Head of caudate nucleus (tissue), 42 donors: Measurements from ENCODE around the gene ATP2C1.
"Not testable (repeated sequence)": the region's sequence is repeated elsewhere in the genome, so short reads cannot be mapped to it uniquely, and the experiment has no call there.

Source experiments
- DNase-seq, 42 donors: peaks; one replicate each; pipeline versions ENCODE4 v3.0.0 to v3.0.0-alpha.2; 2020 to 2021; ENCODE audit warnings: mixed read lengths in 7 of 42
- intact Hi-C: fragments of 100-400 bp; cut with DNase I; formaldehyde crosslinking; loops from one replicate; pipeline ENCODE4 v1.15.0; 2022

ATP2C1 gene

GRCh38 chr3:131020122-131020693 is 126.3 kb downstream of the ATP2C1 start:
- intact Hi-C loops = loop anchor here (10.0 kb wide), 1 partner anchor 125 kb away; the partner anchor contains the start of gene ATP2C1
- DNase-seq = peak in 3 of 42 donors; percentile 2 to 12 (median 8)

- intact Hi-C loops = loop anchor here (10.0 kb wide), 1 partner anchor 131 kb away; the partner anchor contains the start of gene ATP2C1
These were observed 131.7 kb downstream of the ATP2C1 start for GRCh38 chr3:131025539-131025938.

DNA sequence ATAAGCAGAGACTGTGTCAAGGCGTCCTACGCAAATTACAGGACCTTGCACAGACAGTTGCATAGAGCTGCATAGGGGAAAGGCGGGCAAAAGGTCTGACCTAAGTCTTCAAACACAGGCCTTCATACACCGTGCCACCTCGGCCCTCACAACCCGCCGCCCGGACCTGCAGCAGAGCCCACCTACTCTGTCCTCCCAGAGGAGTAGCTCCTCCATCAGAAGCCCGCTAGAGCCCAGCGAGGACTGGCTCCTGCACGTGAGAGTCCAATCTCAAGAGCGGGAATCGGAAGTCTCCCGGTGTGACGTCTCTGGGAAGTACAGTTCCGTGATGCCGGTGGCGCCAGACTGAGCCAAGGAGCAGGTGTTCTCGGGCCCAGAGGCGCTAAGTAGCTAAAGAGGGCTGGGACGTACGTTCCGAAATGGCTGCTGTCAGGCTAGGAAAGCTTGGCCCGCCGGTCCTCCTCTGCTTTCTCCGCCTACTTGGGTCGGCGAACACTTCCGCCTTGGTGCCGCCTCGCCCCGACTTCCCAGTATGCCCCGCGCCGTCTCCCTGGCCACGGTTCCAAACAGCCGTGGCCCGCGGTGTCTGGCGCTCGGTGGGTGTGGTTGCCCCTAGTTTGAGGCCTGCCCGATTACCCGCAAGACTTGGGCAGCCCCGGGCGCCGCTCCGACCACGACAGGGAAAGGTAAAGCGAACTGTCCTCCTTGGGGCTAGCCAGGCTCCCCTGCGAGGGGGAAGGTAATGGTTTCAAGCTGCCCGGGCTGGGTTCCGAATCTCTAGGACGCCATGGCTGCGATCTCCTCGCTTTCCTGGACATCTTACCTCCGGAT is 132.7 kb downstream of the ATP2C1 start, which contains the start of the genes ASTE1 and NEK11:
Gene ASTE1, minus strand, starts transcription at position 505 of the 831 bp plus-strand sequence. CDS start 1,519 bp downstream, outside the sequence.
Gene NEK11, plus strand, starts transcription at position 557 of the 831 bp plus-strand sequence. CDS start 2,832 bp downstream, outside the sequence.
- intact Hi-C loops = loop anchor here (10.0 kb wide), 1 partner anchor 132 kb away; the partner anchor contains the start of gene ATP2C1
- peak; percentile 80 to 97 (median 92) for DNase-seq

More at GRCh38 chr3:131025539-131025938, 131.7 kb downstream of the ATP2C1 start:
- DNase-seq = no peak

GRCh38 chr3:131028844-131029243 is 135.0 kb downstream of the ATP2C1 start:
- DNase-seq = no peak
- intact Hi-C loops = loop anchor here (10.0 kb wide), 1 partner anchor 134 kb away; the partner anchor contains the start of gene ATP2C1

GRCh38 chr3:131031660-131032059 is 137.8 kb downstream of the ATP2C1 start:
- intact Hi-C loops = loop anchor here (5.0 kb wide), 1 partner anchor 471 kb away; the partner anchor contains the start of gene MRPL3
- DNase-seq = no peak

DNA sequence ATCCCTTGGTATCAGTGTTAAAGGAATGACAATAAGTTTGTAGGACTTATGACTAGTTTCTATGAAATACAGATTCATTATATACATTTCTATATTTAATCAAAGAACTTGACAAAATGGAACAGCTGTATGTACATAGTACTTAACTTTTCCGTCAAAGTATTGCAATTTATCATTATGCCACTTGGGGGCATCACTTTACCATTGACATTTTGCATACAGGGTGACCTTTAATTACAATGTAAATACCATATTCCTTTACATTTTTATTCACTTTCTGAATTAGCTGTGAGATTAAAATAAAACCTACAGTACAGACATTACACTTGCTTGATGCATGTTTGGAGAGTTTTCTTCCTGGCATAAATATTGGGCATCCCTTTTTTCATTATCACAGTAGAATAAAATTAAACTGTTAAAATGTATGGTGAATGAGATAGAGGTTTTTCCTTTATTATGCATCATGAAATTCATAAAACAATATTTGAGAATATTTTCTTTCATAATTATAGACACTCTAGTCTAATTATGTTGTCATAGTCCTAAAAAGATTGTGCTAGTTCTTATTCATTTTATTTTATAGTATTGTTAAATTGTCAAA is 139.7 kb downstream of the ATP2C1 start:
- peak in 7 of 42 donors; percentile 18 to 60 (median 27) for DNase-seq
- intact Hi-C loops = loop anchor here (5.0 kb wide), 1 partner anchor 469 kb away; the partner anchor contains the start of gene MRPL3

GRCh38 chr3:131036200-131036816 is 142.4 kb downstream of the ATP2C1 start:
- intact Hi-C loops = no loop called here
- no peak for DNase-seq

DNA sequence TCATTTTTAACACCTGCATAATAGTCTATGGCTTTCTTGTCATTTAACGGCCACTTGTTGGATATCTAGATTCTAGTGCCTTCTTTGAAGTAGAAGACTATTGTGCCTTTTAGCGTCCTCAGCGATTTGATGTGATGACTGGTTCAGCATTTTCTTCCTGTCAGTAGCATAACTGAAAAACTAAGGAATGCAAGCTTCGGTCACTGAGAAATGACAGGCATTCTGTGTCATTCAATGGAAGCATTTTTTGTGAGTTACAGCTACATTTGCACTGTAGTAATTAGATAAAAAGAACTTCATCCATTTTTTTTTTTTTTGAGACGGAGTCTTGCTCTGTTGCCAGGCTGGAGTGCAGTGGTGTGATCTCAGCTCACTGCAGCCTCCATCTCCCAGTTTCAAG is 143.1 kb downstream of the ATP2C1 start:
- no peak for DNase-seq
- intact Hi-C loops = no loop called here

DNA sequence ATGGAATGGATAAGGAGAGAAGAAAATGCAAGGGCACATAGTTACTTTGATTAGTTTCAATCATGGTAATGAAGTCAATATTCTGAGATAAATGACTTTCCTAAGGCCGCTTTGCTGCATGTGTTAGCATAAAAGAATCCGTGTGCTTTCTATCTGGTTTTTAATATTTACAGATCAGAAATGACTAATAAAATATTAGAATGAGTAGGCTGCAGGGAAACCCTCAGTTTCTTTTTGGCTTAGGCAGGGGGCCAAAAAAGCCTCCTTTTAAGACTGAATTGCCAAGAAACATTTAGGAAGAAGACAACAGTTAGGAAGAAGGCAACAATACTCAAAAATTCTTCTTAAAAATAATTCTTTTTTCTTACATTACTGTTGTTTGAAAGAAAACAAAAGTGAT is 144.4 kb downstream of the ATP2C1 start:
- intact Hi-C loops = no loop called here
- no peak for DNase-seq

DNA sequence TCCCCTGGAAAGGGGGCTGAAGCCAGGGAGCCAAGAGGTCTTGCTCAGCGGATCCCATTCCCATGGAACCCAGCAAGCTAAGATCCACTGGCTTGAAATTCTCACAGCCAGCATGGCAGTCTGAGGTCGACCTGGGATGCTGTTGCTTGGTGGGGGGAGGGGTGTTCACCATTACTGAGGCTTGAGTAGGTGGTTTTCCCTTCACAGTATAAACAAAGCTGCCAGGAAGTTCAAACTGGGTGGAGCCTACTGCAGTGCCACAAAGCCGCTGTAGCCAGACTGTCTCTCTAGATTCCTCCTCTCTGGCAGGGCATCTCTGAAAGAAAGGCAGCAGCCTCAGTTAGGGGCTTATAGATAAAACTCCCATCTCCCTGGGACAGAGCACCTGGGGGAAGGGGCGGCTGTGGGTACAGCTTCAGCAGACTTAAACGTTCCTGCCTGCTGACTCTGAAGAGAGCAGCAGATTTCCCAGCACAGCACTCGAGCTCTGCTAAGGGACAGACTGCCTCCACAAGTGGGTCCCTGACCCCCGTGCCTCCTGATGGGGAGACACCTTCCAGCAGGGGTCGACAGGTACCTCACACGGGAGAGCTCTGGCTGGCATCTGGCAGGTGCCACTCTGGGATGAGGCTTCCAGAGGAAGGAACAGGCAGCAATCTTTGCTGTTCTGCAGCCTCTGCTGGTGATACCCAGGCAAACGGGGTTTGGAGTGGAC is 148.5 kb downstream of the ATP2C1 start:
- DNase-seq, intact Hi-C loops: not testable (repeated sequence)

DNA sequence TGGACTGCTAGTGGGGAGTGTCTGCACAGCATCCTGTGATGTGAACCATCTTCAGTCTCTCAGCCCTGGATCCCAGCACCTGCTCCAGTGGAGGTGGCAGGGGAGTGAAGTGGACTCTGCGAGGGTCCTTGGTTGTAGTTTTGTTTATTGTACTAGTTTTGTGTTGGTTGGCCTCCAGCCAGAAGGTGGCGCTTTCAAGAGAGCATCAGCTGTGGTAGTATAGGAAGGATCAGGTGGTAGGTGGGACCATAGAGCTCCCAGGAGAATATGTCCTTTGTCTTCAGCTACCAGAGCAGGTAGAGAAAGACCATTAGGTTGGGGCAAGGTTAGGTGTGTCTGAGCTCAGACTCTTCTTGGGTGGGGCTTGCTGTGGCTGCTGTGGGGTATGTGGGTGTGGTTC is 153.7 kb downstream of the ATP2C1 start:
- intact Hi-C loops = no loop called here
- no peak for DNase-seq

GRCh38 chr3:131048030-131048429 is 154.1 kb downstream of the ATP2C1 start:
- intact Hi-C loops = no loop called here
- DNase-seq = no peak

DNA sequence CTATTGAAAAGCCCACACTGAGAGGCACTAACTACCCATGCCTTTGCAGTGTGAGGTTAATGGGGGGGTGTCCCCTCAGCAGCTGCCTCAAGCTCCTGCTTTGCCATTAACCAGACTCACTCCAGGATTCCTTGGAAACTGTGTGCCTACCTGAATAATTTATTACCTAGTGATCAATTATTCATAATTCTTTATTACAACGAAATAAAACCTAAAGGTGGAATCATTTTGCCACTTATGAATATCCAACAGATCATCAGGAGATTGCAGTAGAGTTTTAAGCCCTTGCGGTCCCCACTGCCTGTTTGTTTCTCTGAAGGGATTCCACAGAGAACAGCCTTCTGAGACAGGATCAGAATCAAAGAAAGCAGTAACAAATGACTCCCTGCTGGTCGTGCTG is 156.1 kb downstream of the ATP2C1 start:
- intact Hi-C loops = no loop called here

DNA sequence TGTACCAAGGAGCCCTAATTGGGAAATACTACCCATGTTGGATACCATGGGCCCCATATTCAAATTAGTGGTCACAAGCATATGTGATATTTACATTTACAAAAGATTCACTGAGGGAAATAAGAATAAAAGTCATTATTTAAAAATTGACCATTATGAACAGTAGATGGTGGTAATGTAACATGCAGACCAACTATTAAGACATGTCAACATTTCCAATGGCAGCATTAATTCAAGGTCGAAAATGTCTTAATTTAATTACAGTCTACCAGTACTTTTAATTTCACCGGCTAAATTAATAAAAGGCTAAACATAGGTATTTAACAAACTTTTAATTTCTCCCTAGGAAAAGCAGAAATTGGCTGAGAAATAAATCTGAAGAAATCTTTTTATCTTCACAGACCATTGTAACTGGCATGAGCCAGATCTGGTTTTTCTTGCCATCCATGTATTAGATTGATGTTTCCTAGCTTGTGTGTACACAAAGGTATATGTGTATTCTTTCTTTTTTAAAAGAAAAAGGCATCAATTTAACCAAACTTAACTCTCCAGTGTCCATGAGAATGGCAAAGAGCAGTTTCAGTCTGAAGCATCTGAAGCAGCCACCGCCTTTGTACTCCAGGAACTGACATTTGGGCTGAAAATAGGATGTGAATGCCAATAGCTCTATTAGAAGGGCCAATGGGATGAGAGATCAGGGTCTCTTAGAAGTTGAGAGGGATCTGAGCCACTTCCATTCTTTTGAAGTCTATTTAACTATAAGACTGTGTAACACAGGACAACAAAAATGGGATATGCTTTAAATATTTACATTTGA is 159.4 kb downstream of the ATP2C1 start:
- intact Hi-C loops = no loop called here

More for the DNA sequence above, 156.1 kb downstream of the ATP2C1 start:
- DNase-seq = no peak

More for the DNA sequence above, 159.4 kb downstream of the ATP2C1 start:
- no peak for DNase-seq
